Heart right ventricle (tissue), 16 donors: ENCODE data around the gene UBXN2A. TPM values are rescaled to one million over a fixed set of nuclear protein-coding genes. Genes with fewer than 3 reads are reported as not detected.

Experiments
- ATAC-seq, 8 donors: fragments of 200-7000 bp; cut with Tn5 transposase; one replicate each; pipeline ENCODE4 v1.9.1; 2020; ENCODE audit warnings: mild to moderate bottlenecking in 8 of 8, moderate library complexity in 8 of 8, moderate number of reproducible peaks in 1 of 8
- DNase-seq, 2 donors: peaks; one replicate each; pipeline ENCODE4 v3.0.0-alpha.2; 2020
- H3K27ac ChIP-seq, 10 donors: fragments of 200-600 bp; sonication (generic) in 2 of 10; one replicate each; pipeline versions ENCODE4 v1.5.0 to v1.8.0; 2020 to 2022; ENCODE audit warnings: mild to moderate bottlenecking in 3 of 10
- H3K27me3 ChIP-seq, 7 donors: fragments of 200-600 bp; one replicate each; pipeline ENCODE4 v1.8.0; 2021 to 2022; ENCODE audit warnings: mild to moderate bottlenecking in 2 of 7
- H3K36me3 ChIP-seq, 9 donors: fragments of 200-600 bp; sonication (generic) in 1 of 9; one replicate each; pipeline versions ENCODE4 v1.5.0 to v1.8.0; 2020 to 2022; ENCODE audit warnings: mild to moderate bottlenecking in 2 of 9
- H3K4me1 ChIP-seq, 9 donors: fragments of 200-600 bp; sonication (generic) in 1 of 9; one replicate each; pipeline versions ENCODE4 v1.5.0 to v1.8.0; 2020 to 2022; ENCODE audit warnings: mild to moderate bottlenecking in 4 of 9
- H3K4me3 ChIP-seq, 10 donors: fragments of 200-600 bp; sonication (generic) in 2 of 10; one replicate each; pipeline versions ENCODE4 v1.5.0 to v1.8.0; 2020 to 2022; ENCODE audit warnings: mild to moderate bottlenecking in 7 of 10, moderate library complexity in 2 of 10
- H3K9me3 ChIP-seq, 11 donors: fragments of 200-600 bp in 10 of 11; sonication (generic) in 2 of 11; one replicate each; pipeline versions ENCODE4 v1.5.0 to v1.8.0; 2013 to 2022; ENCODE audit warnings: mild to moderate bottlenecking in 2 of 11, control low read depth in 1 of 11, moderate library complexity in 1 of 11
- WGBS, 2 donors: extraction: QIAGEN DNeasy Blood & Tissue Kit; methylation state at CpG; one replicate each; pipeline ENCODE4 v1.1.7; 2013; ENCODE audit warnings: inconsistent platforms in 1 of 2; 5-methylcytosine and 5-hydroxymethylcytosine counted together
- intact Hi-C, 10 donors: fragments of 100-400 bp; cut with DNase I; formaldehyde crosslinking; loops; one replicate each; pipeline versions ENCODE4 v1.11.1 to v1.14.2; 2022
- polyA plus RNA-seq, 2 donors: library from polyadenylated mRNA; stranded (reverse); fragments of 200-250 nt; gene quantifications; one replicate each; pipeline ENCODE4 v1.2.3, GENCODE V29; 2013
- total RNA-seq, 10 donors: library from RNA; stranded (reverse); fragmentation: NEBNext Ultra II Directional in 3 of 10; extraction: Animal tissue kit (Norgen Biotek cat#: 25700) in 3 of 10; gene quantifications; one replicate each; pipeline versions ENCODE4 v1.2.1 to v1.2.4, GENCODE V29; 2021 to 2023
- TF ChIP-seq, protein P1 (sequence below), 9 donors: fragments of 200-600 bp; sonication (generic) in 2 of 9; IDR thresholded peaks; one replicate each; pipeline versions ENCODE4 v1.5.0 to v1.8.0; 2021 to 2022; ENCODE audit warnings: antibody characterized with exemption in 9 of 9, mild to moderate bottlenecking in 5 of 9, moderate library complexity in 1 of 9
- donor health status: Arrhythmogenic right ventricular cardiomyopathy.
- donor health status: ischemic (EF 13 %, LVEDD 7.1; RV severe dilation, severe dysfunction).
- donor health status: healthy with polysubstance abuse.
- donor health status: DM: no; HTN: yes; CAD: no.
- donor health status: DM: no; HTN: no; CAD: no.
- donor health status: ischemic (EF 25% LVEDD 6.9; RV normal size, moderate dysfunction).
- donor health status: ischemic (EF 25% LVEDD 5.7; RV mildly dilated, moderate dysfunction).
- donor health status: healthy.
- donor health status: DM: yes; HTN: yes; CAD: no.
- donor health status: Ischemic cardiomyopathy.
- donor health status: ischemic (EF 35%, LVEDD 5.7; RV mildly dilated, moderate dysfunction).
- donor health status: nonischemic (EF 11% LVEDD 7.7; RV severe dilation, severe dysfunction).
- donor health status: DM: yes; HTN: yes; CAD: no.
- donor health status: PGD.
- donor health status: ischemic (EF 29% LVEDD 5.4; RV normal size, mild dysfunction).
- donor health status: nonischemic (EF 23%, LVEDD 6.1; RV moderate dilation, normal function).

The UBXN2A gene
- total and polyA plus RNA-seq, 12 donors: 7.9 to 23.8 (median 19.7) TPM

DNA sequence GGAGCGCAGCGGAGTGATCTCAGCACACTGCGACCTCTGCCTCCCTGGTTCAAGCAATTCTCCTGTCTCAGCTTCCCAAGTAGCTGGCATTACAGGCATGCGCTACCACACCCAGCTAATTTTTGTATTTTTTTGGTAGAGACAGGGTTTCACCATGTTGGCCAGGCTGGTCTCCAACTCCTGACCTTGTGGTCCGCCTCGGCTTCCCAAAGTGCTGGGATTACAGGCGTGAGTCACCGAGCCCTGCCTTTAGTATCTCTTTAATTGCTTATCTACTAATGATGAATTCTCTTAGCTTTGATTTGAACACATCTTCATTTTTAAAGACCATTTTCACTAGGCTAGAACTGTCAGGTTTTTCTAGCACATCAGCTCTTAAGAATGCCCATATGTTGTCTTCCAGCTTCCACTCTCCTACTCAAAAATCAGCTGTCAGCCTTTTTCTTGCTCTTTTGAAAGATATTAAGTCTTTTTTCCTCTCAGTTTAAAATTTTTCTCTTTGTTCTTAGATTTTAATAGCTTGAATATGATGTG lies 53.5 kb downstream of the UBXN2A start:
- no peak for ATAC-seq
- intact Hi-C loops: no loop called here

DNA sequence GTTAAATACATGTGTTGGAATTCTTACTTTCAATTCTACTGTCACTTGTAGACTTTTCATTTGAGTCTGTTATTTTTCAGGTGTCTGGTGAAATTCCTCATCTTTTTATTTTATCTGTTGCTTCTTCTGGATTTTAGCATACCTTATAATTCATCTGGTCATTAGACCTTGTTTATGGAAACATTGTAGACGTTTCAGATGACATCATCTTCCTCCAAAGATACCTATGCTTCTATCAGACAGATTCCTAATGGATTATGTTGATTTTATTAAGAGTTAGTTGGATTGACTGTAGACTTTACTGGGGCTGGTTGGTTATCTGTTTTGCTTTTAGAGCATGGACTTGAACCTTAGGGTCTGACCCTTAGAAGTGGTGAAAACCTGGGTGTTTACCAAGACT lies 54.3 kb downstream of the UBXN2A start:
- Histone ChIP-seq H3K4me1 (no peaks in the 10 kb centered on the region), H3K4me3 (no peak overlapping the region), H3K36me3 (peaks cover 0 to 45% (median 7%) of the 10 kb centered on the region in 9 donors), H3K9me3 (no peaks in the 10 kb centered on the region), H3K27me3 (no peaks in the 10 kb centered on the region), H3K27ac (no peak overlapping the region)
- WGBS, 2 donors: 56 to 63% methylated on average over 1 of the region's 1 CpG
- no peak for ATAC-seq
- TF ChIP-seq, protein P1, sequence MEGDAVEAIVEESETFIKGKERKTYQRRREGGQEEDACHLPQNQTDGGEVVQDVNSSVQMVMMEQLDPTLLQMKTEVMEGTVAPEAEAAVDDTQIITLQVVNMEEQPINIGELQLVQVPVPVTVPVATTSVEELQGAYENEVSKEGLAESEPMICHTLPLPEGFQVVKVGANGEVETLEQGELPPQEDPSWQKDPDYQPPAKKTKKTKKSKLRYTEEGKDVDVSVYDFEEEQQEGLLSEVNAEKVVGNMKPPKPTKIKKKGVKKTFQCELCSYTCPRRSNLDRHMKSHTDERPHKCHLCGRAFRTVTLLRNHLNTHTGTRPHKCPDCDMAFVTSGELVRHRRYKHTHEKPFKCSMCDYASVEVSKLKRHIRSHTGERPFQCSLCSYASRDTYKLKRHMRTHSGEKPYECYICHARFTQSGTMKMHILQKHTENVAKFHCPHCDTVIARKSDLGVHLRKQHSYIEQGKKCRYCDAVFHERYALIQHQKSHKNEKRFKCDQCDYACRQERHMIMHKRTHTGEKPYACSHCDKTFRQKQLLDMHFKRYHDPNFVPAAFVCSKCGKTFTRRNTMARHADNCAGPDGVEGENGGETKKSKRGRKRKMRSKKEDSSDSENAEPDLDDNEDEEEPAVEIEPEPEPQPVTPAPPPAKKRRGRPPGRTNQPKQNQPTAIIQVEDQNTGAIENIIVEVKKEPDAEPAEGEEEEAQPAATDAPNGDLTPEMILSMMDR (IDR thresholded peaks at IDR 0.05): no peak
- intact Hi-C loops: no loop called here
- DNase-seq: no peak

More for the DNA sequence above, 53.5 kb downstream of the UBXN2A start:
- H3K4me1 ChIP-seq: no peaks in the 10 kb centered on the region
- WGBS, 2 donors: 95 to 96% methylated on average over 8 of the region's 8 CpGs
- no peak overlapping the region for H3K27ac ChIP-seq
- DNase-seq: no peak
- no peak overlapping the region for H3K4me3 ChIP-seq
- no peaks in the 10 kb centered on the region for H3K9me3 ChIP-seq
- no peaks in the 10 kb centered on the region for H3K27me3 ChIP-seq
- peaks cover 0 to 40% (median 0%) of the 10 kb centered on the region in 9 donors for H3K36me3 ChIP-seq
- TF ChIP-seq, protein P1 (IDR thresholded peaks at IDR 0.05): no peak

DNA sequence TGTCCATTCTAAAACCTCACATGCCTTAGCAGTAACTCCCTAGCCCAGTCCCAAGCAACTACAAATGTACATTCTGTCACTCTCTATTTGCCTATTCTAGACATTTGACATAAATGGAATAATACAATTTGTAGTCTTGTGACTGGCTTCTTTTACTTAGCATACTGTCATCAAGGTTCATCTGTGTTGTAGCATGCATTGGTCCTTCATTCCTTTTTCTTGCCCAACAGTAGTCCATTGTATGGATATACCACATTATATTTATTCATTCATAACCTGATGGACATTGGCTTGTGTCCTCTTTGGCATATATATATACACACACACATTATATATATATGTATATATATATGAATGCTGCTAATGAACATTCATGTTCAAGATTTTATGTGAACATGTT lies 67.4 kb downstream of the UBXN2A start:
- DNase-seq (no peak), ATAC-seq (no peak)
- TF ChIP-seq, protein P1 (IDR thresholded peaks at IDR 0.05): no peak

DNA sequence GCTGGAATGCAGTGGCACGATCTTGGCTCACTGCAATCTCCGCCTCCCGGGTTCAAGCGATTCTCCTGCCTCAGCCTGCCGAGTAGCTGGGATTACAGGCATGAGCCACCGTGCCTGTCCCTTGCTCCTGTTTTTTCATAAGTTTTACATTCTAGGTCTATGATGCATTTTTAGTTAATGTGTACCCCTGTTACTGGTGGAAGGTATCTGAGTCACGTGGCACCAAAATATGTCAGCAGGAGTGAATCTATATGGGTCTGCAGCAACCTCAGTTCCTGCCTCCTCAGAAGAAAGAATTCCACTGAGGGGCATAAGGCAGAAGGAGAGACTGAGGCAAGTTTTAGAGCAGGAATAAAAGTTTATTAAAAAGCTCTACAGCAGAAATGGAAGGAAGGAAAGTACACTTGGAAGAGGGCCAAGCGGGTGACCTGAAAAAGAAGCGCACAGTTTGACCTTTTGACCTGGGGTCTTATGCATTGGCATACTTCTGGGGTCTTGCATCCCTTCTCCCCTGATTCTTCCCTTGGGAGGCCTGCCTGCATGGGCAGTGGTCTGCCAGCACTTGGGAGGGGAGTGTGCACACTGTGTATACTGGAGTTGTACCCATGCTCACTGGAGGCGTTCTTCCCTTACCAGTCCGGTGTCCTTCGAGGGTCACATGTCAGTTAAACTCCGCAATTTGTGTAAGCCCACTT lies 68.6 kb downstream of the UBXN2A start:
- WGBS, 2 donors: 76 to 82% methylated on average over 13 of the region's 13 CpGs
- intact Hi-C loops: no loop called here
- no peak overlapping the region for H3K27ac ChIP-seq

More for the DNA sequence above, 67.4 kb downstream of the UBXN2A start:
- intact Hi-C loops: no loop called here
- Histone ChIP-seq H3K9me3 (no peaks in the 10 kb centered on the region), H3K36me3 (peaks cover 0 to 11% (median 0%) of the 10 kb centered on the region in 9 donors), H3K27me3 (peaks cover 13 to 43% (median 27%) of the 10 kb centered on the region in 7 donors), H3K4me1 (peaks cover 0 to 17% (median 12%) of the 10 kb centered on the region in 9 donors), H3K4me3 (no peak overlapping the region), H3K27ac (no peak overlapping the region)

More for the DNA sequence above, 68.6 kb downstream of the UBXN2A start:
- peaks cover 13 to 45% (median 27%) of the 10 kb centered on the region in 7 donors for H3K27me3 ChIP-seq
- TF ChIP-seq, protein P1 (IDR thresholded peaks at IDR 0.05): no peak
- no peak for ATAC-seq
- H3K9me3 ChIP-seq: no peaks in the 10 kb centered on the region
- no peak overlapping the region for H3K4me3 ChIP-seq
- peaks cover 0 to 17% (median 12%) of the 10 kb centered on the region in 9 donors for H3K4me1 ChIP-seq
- DNase-seq: no peak
- peaks cover 0 to 3% (median 0%) of the 10 kb centered on the region in 9 donors for H3K36me3 ChIP-seq
